ELR (cell line): ENCODE measurements around the gene SORBS1.

ENCODE experiments used
- DNase-seq: peaks from one replicate; pipeline ENCODE4 v3.0.0-alpha.2; 2015; ENCODE audit warnings: low read depth

Gene SORBS1

DNA sequence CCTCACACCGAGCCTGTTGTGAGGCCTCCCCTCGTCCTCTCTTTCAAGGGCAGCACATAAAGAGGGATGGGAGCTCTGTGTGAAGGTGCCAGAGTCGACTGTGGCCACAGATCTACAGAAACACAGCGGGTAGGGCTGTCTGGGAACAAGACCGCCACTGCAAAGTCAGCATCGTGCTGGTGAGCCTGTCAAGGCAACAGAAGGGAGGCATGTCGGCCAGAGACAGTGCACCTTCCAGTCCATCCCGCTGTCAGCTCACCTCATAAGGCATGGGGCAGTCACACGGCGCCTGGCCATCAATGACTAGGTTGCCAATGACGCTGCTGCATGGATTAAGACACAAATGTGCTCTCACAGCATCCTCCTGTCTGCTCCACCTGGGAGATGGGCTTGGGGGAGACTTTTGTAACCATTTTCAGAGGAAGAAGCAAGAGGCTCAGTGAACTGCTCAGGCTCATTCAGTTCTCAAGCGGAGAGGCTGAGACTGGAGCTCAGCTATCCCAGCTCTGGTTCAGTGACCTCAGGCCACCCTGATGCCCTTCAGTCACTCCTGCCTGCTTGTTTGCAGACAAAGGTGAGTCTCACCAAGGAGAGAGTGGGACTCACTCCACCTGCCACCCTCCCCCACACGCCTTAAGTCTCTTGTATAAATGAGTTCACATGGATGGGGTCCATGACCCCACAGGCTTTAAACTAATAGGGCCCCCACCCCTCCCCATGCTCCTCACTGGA, 125.5 kb downstream of the SORBS1 start:
- DNase-seq, result no peak

DNA sequence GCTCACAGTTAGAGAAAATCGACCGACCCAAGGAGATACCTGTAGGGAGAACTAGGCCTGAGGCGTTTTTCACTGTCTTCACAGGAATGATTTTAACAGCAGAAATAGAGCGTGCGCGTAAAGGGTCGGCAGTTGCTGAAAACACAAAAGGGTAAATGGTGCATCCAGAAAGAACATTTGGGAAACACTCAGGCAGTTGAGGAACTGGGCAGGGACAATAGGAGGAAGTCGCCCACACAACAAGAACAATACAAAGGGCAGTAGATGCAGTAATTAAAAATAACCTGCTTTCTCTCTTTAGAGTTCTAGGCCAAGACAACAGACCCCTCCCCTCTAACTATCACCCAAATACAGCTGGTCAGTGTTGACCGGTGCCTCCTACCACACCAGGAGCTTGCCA, 126.6 kb downstream of the SORBS1 start:
- DNase-seq, result no peak

DNA sequence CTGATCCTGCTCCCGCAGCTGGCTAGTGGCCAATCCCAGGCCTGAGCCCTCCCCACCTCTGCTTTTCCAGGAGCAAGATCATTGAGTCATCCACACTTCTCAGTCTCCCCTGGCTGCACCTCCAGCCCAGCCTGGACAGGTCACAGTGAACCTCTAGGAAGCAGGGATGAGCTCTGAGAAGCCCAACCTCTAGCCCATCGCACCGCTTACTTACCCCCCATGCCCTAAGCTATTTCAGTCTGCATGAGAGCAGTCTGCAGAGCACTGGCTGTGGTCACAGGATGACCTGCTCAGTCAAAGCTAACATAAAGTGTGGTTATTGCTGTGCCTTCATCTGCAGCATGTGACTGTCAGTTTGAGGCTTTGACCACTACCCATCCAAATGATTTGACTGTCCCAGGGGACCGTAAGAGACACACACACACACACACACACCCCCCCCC, 129.2 kb downstream of the SORBS1 start:
- DNase-seq, result no peak

DNA sequence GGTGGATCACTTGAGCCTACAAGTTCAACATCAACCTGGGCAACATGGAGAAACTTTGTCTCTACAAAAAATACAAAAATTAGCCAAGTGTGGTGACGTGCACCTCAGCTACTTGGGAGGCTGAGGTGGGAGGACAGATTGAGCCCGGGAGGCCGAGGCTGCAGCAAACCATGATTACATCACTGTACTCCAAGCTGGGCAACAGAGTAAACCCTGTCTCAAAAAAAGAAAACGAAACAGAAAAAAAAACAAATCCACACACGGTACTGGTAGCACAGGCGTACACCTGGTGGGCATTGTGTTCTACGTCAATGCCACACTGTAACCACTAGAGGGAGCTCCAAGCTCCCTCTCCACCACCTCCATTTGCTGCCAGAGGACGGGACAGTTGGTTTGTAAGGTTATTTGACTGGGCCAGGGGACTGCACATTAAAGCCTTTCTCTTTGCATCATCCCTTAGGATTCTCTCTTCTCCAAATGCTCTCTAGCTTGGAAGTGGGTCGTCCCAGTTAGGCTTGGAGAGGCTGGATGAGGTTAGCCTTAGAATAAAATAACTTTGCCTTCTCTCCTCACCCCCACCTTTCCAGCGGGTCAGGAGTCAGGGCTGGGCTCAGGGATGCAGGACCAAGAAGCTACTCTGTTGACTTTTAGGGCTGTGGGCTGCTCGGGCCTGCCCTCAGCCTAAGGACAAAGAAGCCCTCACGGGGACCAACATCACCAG, 130.8 kb downstream of the SORBS1 start:
- peak; percentile 59 for DNase-seq

DNA sequence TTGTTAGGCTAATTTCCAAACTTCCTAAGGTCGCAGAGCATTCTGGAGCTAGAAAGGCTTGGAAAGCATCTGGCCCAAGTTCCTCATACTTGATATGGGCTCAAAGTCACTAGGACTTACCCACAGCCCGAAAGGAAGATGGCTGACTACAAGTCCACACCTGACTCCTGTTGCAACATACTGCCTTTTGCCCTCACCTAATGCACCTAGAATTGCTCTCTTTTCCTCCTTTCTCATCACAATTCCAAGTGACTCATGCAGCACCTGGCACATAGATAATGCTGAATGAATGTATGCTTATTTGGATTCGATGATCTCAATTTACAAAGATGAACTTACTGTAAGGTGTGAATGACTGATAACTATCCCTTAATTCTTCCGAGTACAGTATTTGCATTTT, 131.5 kb downstream of the SORBS1 start:
- DNase-seq, result no peak

DNA sequence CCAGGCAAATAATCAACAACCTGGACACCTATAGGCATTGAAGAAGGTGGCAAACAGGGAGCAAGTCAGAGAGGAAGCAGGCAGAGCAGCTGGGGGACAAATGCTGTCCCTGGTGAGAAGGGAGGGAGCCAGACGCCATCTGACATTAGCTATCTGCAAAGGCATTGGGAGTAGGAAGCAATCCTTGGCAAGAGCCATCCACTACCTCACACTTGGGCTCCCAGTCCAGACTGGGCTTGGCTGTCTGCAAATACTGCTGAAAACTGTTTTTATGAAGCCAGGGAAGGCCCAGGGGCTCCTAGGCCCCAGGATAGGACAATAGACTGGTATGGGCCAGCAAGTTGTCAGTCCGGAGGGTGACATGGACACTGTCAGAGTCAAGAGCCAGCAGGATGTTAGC, 132.5 kb downstream of the SORBS1 start:
- DNase-seq, result no peak

DNA sequence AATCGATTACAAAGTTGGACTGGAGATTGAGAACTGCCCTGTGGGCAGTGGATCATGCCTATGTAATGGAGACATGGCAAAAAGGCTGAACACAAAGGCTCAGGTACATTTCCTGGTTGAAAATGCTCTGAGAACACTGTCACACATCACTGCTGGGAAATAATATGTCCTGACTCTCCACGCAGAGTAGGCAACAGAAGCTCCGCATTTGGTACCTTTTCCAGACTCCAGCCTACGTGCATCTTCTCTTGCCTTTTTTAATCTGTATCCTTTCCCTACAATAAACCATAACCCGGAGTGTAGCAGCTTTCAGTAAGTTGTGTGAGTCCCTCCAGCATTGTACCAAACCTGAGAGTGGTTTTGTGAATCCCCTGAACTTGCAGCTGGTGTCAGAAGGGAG, 134.7 kb downstream of the SORBS1 start:
- no peak for DNase-seq

DNA sequence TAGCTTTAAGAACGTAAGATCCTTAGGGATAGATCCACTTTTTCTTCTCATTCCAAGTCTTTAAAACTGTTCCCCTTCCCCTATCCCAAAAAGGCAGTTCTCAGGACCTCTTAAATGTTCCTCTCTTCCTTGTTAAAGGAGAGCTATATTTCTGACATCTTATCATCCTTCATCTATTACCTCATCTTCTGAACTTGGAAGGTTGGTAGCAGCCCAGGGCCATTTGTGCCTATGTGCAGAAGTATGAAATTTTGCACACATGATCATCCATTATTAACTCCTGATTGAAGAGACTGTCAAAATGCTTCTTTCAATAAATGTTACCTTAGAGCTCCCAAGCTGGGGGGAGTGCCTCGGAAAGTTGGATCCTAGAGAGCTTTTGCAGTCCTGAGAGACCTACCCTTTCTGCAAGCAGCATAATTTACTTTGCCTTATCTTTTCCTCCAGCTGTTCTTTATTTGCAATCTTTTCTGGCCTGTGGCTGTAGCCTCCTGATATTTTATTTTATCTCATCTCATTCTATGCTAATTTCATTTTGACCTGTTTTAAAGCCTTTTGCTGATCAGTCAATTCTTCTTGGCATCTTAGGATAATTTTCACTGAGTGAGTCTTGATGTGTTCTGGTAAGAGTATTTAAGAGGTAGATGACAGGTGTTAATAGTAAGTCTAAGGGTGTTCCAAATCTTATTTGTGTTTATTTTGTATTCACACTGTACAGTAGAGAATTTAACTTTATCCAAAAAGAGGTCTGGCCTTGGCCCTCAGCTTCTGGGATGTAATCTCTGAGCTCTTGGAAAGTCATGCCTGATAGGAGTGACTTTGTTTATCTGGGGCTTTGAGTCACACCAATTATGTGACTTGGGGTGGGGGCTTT, 135.3 kb downstream of the SORBS1 start:
- DNase-seq, result no peak

DNA sequence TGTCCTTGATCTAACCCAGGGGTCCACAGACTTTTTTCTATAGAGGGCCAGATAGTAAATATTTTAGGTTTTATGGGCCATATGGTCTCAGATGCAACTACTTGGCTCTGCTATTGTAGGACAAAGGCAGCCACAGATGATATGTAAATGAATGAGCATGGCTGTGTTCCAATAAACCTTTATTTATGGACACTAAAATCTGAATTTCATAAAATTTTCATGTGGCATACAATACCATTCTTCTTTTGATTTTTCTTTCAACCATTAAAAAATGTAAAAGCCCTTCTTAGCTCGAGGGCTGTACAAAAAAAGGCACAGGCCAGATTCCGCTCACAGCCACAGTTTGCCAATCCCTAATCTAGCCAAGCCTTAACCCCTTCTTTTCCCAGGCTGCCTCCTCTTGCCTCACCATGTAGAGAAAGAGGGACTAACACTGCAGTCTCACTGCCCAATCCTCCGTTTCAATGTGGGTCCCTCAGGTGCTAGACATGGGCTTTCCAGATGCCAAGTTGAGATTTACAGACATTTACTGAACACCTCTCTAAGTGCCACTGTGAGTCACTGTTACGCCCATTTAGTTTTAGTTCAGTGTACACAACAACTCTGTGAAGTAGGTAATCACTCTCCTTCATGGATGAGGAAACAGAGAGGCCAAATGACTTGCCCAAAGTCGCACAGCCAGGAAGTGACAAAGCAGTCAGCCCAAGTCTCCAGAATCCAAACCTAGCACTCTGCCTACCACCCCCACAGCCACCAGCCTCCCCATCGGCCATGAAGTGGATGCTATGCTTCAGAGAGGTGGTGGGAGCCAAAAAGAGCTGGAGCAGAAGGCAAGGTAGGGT, 137.8 kb downstream of the SORBS1 start:
- DNase-seq, result no peak

DNA sequence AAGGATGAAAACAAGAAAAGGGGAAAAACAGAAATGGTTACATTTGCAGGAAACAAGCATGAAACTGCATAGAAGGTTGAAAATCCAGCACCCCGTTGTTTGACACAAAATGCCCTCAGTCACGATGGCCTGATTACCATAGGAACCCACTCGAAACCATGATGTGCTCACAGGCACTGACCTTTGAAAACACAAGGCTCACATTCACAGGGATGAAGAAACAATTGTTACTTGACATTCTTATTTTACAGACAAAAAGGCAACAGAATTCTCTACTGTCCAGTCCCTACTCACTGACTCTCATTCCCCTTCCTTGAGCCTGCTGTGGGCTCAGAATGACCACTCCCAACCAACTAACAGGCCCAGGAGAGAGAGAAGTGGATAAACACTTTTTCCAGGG, 138.9 kb downstream of the SORBS1 start:
- no peak for DNase-seq

DNA sequence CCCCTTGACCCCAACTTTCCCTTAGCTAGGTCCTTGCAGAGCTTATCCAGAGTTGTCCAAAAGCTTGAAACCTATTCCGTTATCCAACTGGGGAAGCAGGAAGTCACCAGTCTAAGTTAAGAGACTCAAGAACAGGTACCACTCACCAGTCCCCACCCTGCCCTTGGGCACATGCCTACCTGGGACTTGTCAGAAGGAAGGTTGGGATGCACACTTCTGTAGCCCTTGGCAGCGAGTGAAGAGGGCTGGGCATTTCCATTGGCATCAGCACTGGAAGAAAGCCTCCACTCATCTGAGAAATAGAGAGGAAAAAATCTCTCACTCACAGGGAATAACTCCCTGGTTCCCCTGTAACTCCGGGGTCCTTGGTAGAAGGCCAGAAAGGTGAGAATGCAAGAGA, 139.4 kb downstream of the SORBS1 start:
- DNase-seq, result no peak

DNA sequence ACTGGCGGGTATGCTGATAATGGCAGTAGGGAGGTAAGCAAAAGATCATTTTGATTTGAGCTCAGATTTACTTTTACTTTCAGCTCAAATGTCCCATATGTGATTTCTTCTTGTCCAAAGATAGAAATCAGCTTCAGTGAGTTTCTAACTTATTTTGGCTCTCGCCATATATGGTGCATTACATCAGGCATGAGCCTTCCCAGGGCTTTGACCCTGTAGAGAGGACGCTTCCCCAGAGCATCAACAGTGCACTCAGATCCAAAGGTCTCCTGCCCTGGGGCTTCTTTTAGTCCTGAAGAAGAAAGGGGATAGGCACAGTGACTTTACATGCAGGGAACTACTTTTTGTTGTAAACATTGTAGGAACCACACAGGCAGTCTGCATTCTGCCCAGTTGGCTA, 141.8 kb downstream of the SORBS1 start:
- no peak for DNase-seq

DNA sequence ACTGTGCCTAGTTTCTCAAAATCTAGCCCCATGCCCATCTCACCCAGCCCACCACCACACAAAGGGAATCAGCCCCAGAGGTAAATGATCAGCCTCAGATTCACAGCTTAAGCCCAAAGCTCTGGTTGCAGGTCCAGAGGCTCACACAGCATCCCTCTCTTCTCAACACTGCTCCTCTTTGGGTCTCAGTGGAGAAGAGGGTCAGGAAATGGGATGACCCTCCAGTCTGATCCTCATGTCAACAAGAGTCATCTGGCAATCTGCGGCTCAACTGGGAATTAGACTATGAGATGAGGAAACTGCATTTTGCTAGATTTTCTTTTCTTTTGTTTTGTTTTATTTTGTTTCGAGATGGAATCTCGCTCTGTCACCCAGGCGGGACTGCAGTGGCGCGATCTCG, 144.2 kb downstream of the SORBS1 start:
- no peak for DNase-seq

DNA sequence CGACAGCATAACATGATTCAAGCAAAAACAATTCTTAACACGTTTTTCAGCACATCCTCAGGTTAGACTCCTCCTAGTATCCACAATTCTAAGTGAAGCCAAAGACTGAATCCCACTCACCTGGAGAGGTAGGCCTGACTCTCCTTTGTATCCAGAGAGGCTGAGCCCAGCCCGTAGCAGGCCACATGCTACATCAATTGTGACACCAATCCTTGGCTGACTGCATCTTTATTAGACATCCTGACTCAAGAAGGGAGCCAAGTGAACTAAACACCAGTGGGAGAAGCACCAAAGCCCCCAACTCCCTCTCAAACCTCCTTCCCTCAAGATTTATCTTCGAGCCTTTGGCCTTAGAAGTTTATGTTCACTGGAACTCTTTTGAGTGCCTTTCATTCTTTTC, 144.9 kb downstream of the SORBS1 start:
- DNase-seq, result no peak

DNA sequence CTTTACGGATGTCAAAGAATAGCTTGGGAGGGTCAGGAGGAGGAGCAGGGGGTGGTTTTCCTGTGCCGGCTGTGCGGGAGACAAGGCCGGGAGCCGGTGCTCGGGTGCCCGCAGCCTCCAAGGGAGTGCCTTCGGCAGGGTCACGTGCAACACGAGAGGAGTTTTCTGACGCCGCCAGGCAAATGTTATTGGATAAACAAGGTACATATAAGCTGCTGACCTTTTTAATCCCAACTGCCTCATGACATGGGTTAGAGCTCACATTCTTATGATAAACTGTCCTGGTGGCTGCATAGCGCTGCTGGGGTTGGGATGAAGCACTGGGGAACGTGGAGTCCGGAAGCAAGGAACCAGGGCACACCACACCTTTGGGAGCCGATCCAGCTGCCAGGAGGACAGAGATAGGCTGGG, 145.5 kb downstream of the SORBS1 start:
- DNase-seq, result no peak

DNA sequence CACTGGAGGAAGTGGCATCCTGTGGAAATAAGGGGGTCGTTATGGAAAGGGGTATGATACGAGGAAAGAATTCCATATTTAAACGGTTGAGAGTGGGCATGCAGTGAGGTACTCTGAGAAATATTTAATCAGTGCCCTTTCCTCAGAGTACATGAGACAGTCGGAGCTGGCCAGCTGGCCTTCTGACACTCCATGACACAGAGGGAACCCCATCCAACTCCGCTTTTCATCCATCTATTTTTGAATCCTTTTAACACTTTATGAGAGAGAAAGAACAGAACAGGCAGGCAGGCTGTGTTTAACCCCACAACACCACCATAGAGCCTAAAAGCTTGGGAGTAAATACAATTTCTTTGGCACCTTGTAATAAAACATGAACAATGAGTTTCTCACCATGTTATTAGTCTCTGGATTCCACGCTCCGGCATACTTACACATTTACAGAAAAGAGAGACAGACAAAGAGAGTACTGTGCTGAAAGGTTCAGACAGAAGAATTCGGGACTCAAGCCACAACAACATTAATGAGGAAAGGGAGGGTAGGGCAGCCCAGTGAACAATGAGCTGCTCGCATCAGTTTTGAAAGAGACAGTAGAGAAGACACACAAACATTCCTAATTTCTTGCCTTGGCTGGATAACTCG, 146.2 kb downstream of the SORBS1 start:
- no peak for DNase-seq

DNA sequence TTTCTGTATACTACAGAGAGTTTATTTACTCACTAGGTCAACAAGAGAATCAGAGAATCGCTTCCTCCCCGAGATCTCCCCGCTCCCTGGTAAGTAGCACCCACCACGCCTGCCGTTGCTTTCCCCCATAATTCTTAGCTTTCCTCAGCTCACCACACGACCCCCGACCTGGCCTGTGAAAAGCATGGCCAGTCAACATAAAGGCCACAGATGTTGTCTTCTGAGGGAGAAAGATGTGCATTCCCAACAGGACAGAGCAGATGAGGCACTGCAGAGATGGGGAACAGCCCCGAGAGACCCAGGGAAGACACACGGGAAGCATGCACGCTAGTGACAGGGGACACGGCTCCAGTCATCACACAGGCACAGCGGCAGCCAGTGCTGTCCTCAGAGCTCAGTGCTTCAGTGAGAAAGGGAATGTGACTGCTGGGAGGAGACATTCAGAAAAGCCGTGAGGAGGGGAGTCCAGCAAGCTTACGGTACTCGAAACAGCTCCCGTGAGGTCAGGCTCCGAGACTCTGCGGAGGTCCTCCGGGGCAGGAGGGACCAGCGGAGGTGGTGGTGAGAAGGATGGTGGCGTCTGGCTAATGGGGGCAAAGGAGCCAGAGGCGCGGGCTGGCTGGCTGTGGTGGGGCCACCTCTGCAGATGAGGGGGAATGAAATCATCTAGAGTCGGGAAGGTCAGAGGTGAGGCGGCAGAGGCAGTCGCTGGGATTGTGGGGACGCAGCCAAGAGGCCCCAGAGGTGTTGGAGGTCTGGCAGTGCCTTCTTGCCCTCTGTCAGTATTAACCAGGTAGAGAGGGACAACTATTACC, 146.9 kb downstream of the SORBS1 start:
- no peak for DNase-seq

DNA sequence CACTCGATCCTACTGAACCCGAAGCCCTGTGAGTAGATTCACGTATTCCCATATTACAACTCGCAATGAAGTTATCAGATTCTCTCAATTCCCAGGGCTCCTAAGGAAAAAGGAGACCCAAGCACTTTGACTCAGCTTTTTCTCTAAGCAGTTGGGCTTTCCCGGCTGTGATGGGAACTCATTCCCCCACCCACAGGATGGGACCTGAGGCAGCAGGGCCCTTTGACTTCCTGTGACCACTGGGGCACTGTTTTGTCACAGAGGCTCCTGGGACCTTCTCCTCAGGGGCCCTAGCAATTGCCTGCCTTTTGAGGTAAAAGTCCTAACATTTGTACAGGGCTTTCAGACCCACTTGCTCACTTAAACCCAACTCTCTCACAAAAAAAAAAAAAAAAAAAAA, 147.6 kb downstream of the SORBS1 start:
- DNase-seq, result no peak

DNA sequence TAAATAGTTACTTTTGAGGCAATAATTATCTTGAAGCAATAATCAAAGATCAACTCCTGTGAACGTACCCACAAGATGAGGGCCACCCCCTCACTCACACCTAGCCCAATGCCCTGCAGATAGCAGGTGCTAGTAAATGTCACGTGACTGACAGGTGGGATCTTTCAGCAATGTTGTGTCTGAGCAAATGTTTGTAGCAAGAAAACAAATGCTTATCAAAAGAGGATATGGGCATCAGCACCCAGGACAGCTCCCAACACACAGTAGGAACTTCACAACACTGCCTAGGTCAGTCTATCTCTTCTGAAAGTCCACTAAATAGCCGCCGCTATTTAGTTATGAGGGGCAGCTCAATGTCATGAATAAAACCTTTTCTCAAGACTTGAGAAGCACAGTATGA, 149.5 kb downstream of the SORBS1 start:
- no peak for DNase-seq
